ENCODE data around the gene NPY2R.

- TF ChIP-seq EZH2 (IDR thresholded peaks at IDR 0.05) = no peak
- TF ChIP-seq ZFX (IDR thresholded peaks at IDR 0.05) = no peak
- no peak for TF ChIP-seq ZNF274 (IDR thresholded peaks at IDR 0.05; ENCODE audit: low read depth, low read length)
- TF ChIP-seq YY1 (IDR thresholded peaks at IDR 0.05; ENCODE audit: extremely low read depth, insufficient replicate concordance, low read depth, low read length) = no peak
- no peak for TF ChIP-seq EGR1 (IDR thresholded peaks at IDR 0.05; ENCODE audit: low read depth)
- no peak for TF ChIP-seq POLR2AphosphoS5 (IDR thresholded peaks at IDR 0.05; ENCODE audit: low read depth, low read length)
- no peak for TF ChIP-seq CTCF (IDR thresholded peaks at IDR 0.05 in 2 of 3, conservative IDR thresholded peaks at IDR 0.05 in 1 of 3; ENCODE audit: borderline replicate concordance in 1 of 3, insufficient read depth in 1 of 3, low read depth in 2 of 3, low read length in 2 of 3)
Measured at GRCh38 chr4:155245105-155245504, 36.7 kb downstream of the NPY2R start.

All from HCT116 (cell line).